ENCODE measurements around the gene DEK.

DNA sequence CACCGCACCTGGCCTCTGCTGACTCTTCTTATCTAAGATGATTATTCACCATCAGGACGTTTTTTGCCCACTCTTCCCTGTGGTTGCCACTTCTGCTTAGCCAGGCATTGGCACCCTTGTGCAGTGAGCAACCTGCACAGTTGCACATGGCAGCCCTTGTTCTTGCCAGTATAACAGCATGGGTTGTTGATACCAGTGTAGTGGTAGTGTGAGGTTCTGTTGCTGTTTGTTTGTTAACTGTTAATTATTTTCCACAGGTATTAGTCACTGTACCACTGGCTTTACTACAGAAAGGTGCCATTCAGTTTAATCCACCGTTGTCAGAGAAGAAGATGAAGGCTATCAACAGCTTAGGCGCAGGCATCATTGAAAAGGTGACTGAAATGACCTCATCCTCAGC is 52.1 kb downstream of the DEK start:
- TF ChIP-seq POLR2AphosphoS5 (IDR thresholded peaks at IDR 0.05): no peak
- TF ChIP-seq CTCF (IDR thresholded peaks at IDR 0.05): no peak
